HepG2 (cell line): ENCODE data around the gene IL17C. TPM values are rescaled to one million over a fixed set of nuclear protein-coding genes. Genes with fewer than 3 reads are reported as not detected.

Experiments used
- GPN1 ChIP-seq: sonication (generic); formaldehyde crosslinking; IDR thresholded peaks from 2 replicates; pipeline ENCODE4 v1.5.1; 2020; ENCODE audit warnings: missing genetic modification reagents, borderline replicate concordance
- HIC2 ChIP-seq: sonication (generic); formaldehyde crosslinking; IDR thresholded peaks from 2 replicates; pipeline ENCODE4 v1.9.0; 2022; ENCODE audit warnings: low read depth, missing genetic modification reagents
- MAFK ChIP-seq, 2 experiments: IDR thresholded peaks in 1 of 2; conservative IDR thresholded peaks in 1 of 2; 2 replicates each; pipeline ENCODE4 v1.6.1; 2011; ENCODE audit warnings: improper control_type of control experiment in 2 of 2, low read length in 2 of 2
- NONO ChIP-seq, 2 experiments: fragments of 450-650 bp in 1 of 2; sonication (generic) in 1 of 2; formaldehyde crosslinking in 1 of 2; IDR thresholded peaks in 1 of 2; conservative IDR thresholded peaks in 1 of 2; 2 replicates each; pipeline versions ENCODE4 v1.6.1 to v1.8.0; 2017 to 2022; ENCODE audit warnings: mild to moderate bottlenecking in 1 of 2, missing genetic modification reagents in 1 of 2, moderate library complexity in 1 of 2
- PATZ1 ChIP-seq: sonication (generic); formaldehyde crosslinking; IDR thresholded peaks from 2 replicates; pipeline ENCODE4 v1.4.0; 2020; ENCODE audit warnings: missing genetic modification reagents
- POGK ChIP-seq: sonication (generic); formaldehyde crosslinking; conservative IDR thresholded peaks from 2 replicates; pipeline ENCODE4 v1.8.0; 2022; ENCODE audit warnings: mild to moderate bottlenecking, moderate library complexity, missing genetic modification reagents
- SOX5 ChIP-seq: IDR thresholded peaks from 2 replicates; pipeline ENCODE4 v1.6.1; 2016; ENCODE audit warnings: borderline replicate concordance
- STAT6 ChIP-seq: sonication (generic); formaldehyde crosslinking; IDR thresholded peaks from 2 replicates; pipeline ENCODE4 v1.4.0; 2020; ENCODE audit warnings: missing genetic modification reagents, mild to moderate bottlenecking, borderline replicate concordance
- ZBTB39 ChIP-seq: sonication (generic); formaldehyde crosslinking; IDR thresholded peaks from 2 replicates; pipeline ENCODE4 v1.5.0; 2020; ENCODE audit warnings: missing genetic modification reagents
- ZNF503 ChIP-seq: sonication (generic); formaldehyde crosslinking; IDR thresholded peaks from 2 replicates; pipeline ENCODE4 v1.4.0; 2020; ENCODE audit warnings: missing genetic modification reagents
- ZNF580 ChIP-seq: IDR thresholded peaks from 2 replicates; pipeline ENCODE4 v1.6.1; 2016; ENCODE audit warnings: low read depth, borderline replicate concordance
- ZNF75D ChIP-seq: sonication (generic); formaldehyde crosslinking; IDR thresholded peaks from 2 replicates; pipeline ENCODE4 v1.8.1; 2023; ENCODE audit warnings: missing genetic modification reagents, mild to moderate bottlenecking, borderline replicate concordance
- ZNF776 ChIP-seq: sonication (generic); formaldehyde crosslinking; IDR thresholded peaks from 2 replicates; pipeline ENCODE4 v1.4.0; 2020; ENCODE audit warnings: mild to moderate bottlenecking, missing genetic modification reagents
- polyA plus RNA-seq, 8 experiments: library from polyadenylated mRNA; depleted of rRNA in 3 of 8; stranded (reverse) in 7 of 8; unstranded in 1 of 8; fragments of >200 nt; fragmentation: Illumina TruSeq in 4 of 8; extraction: Trizol in 4 of 8; gene quantifications; 2 replicates each; pipeline versions ENCODE4 v1.2.1 to v1.2.3, GENCODE V29; 2011 to 2016; ENCODE audit warnings: low read depth in 4 of 8, missing spikeins in 1 of 8, mixed read lengths in 1 of 8; ENCODE audit not compliant: insufficient read depth in 1 of 8
- total RNA-seq, 5 experiments: library from RNA; depleted of rRNA; stranded (reverse); fragments of >200 nt; fragmentation: Illumina TruSeq; extraction: Trizol; gene quantifications; 2 replicates each; pipeline ENCODE4 v1.2.3, GENCODE V29; 2016; ENCODE audit warnings: low read depth in 1 of 5

IL17C gene
- total and polyA plus RNA-seq, 2 of the 13 experiments (the other 11 are each of a cell fraction or from before 2014, with no cell fraction given), result not detected

- TF ChIP-seq PATZ1 (peak; percentile 66), SOX5 (CRISPR knock-in tag) (no peak), ZBTB39 (no peak), ZNF75D (no peak), ZNF503 (CRISPR knock-in tag) (no peak), ZNF776 (CRISPR knock-in tag) (no peak), MAFK (conservative IDR thresholded peaks at IDR 0.05 in 1 of 2, IDR thresholded peaks at IDR 0.05 in 1 of 2; ENCODE audit: low read length in 2 of 2) (no peak), ZNF580 (CRISPR knock-in tag) (no peak; the same call in 1 of the 2 replicates), POGK (CRISPR knock-in tag) (0 out of 2 replicates have a peak, but pooled peaks have one; percentile 1), NONO (IDR thresholded peaks at IDR 0.05) (no peak), NONO (CRISPR knock-in tag; conservative IDR thresholded peaks at IDR 0.05) (no peak), GPN1 (CRISPR knock-in tag) (no peak), HIC2 (CRISPR knock-in tag) (peak; percentile 33; the same call in 1 of the 2 replicates), STAT6 (no peak)
These were observed 47.0 kb downstream of the IL17C start (continued) for GRCh38 chr16:88685156-88686061.
